NB4 (cell line): Measurements from ENCODE around the gene GGT5.

ENCODE experiments used
- DNase-seq: peaks from one replicate; pipeline ENCODE4 v3.0.0; 2010; ENCODE audit warnings: low read depth
- H3K4me3 ChIP-seq: one replicate; pipeline ENCODE4 v1.5.1; 2011; ENCODE audit warnings: mild to moderate bottlenecking, low read depth, low read length, moderate library complexity
- MYC ChIP-seq: IDR thresholded peaks from 2 replicates; pipeline ENCODE4 v1.6.1; 2011; ENCODE audit warnings: low read depth, low read length
- TF ChIP-seq, protein P1 (sequence below): IDR thresholded peaks from 2 replicates; pipeline ENCODE4 v1.6.1; 2011; ENCODE audit warnings: low read depth, low read length

The GGT5 gene

DNA sequence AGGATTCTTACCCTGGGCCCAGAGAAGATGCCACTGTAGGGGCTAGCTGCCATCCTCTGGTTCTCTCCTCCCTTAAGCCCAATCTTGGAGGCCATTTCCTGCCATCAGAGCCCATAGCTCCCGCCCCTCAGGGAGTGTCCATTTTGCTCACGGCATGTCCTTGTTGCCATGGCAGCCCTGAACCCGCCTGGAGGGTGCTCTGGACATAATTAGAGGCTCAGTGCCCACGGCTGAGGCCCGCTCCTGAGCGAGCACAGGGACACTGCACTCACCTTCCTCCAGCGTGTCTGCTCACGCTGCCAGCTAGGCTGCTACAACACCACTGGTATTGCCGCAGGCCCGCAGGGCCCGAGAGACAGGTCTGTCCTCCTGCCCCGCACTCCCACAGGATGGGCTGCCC, 74.7 kb downstream of the GGT5 start:
- DNase-seq, result no peak
- H3K4me3 ChIP-seq, result no peak overlapping the region
- TF ChIP-seq, protein P1, sequence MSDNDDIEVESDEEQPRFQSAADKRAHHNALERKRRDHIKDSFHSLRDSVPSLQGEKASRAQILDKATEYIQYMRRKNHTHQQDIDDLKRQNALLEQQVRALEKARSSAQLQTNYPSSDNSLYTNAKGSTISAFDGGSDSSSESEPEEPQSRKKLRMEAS, result no peak
- no peak for TF ChIP-seq MYC
